ENCODE measurements around the gene TPRX1. TPM values are rescaled to one million over a fixed set of nuclear protein-coding genes. Genes with fewer than 3 reads are reported as not detected.

TPRX1 gene
- total and polyA plus RNA-seq, 2 of the 4 experiments (the other 2 are of a cell fraction), result not detected

GRCh38 chr19:47757617-47758442 lies 46.5 kb downstream of the TPRX1 start:
- Histone ChIP-seq H4K5ac (ENCODE audit: low read depth, low read length) (no peak overlapping the region), H3K23ac (ENCODE audit: low read depth, low read length) (no peak overlapping the region), H2AFZ (replicated peaks; ENCODE audit: low read length, poor library complexity) (no peak overlapping the region), H3K4me1 (ENCODE audit: control insufficient read depth, insufficient read depth, low read length) (no peaks in the 10 kb centered on the region), H2AK9ac (replicated peaks; ENCODE audit: low read depth, low read length, poor library complexity) (no peak overlapping the region), H3K4me3 (ENCODE audit: insufficient read depth, low read depth, low read length) (no peak overlapping the region), H2AK5ac (ENCODE audit: low read depth, low read length) (no peak overlapping the region), H2BK5ac (ENCODE audit: low read depth, low read length, poor library complexity, severe bottlenecking) (no peak overlapping the region), H3K27ac (ENCODE audit: insufficient read depth, low read length) (no peak overlapping the region), H3K9me1 (ENCODE audit: insufficient read depth, low read length) (no peaks in the 10 kb centered on the region), H3K9ac (ENCODE audit: low read depth, low read length) (no peak overlapping the region), H3K36me3 (ENCODE audit: control insufficient read depth, insufficient read depth, low read length) (peaks cover 58% of the 10 kb centered on the region), H4K20me1 (ENCODE audit: insufficient read depth, low read length) (no peaks in the 10 kb centered on the region), H3K9me3 (ENCODE audit: control insufficient read depth, insufficient read depth, low read length) (no peaks in the 10 kb centered on the region), H2BK120ac (ENCODE audit: low read depth, low read length) (no peak overlapping the region), H3K4me2 (ENCODE audit: low read depth, low read length) (no peak overlapping the region), H3K56ac (ENCODE audit: extremely low read depth, insufficient read depth, low read length) (no peak overlapping the region), H3K79me1 (ENCODE audit: low read depth in 1 of 2, low read length in 2 of 2) (no peaks in the 10 kb centered on the region; a peak in 1 of 4 replicates), H4K8ac (ENCODE audit: low read depth in 2 of 2, low read length in 2 of 2) (no peak overlapping the region), H3K14ac (replicated peaks; ENCODE audit: low read depth, low read length) (no peak overlapping the region), H2BK20ac (ENCODE audit: low read depth, low read length) (no peak overlapping the region), H3K18ac (ENCODE audit: low read depth, low read length) (no peak overlapping the region), H3K4ac (ENCODE audit: low read depth, low read length) (no peak overlapping the region), H2BK15ac (ENCODE audit: low read depth, low read length) (no peak overlapping the region), H3K27me3 (ENCODE audit: control insufficient read depth, insufficient read depth, low read length) (no peaks in the 10 kb centered on the region), H4K91ac (ENCODE audit: insufficient read depth, low read depth, low read length) (no peak overlapping the region)
- no TSS peak for BruUV-seq (replicated peaks)
- in situ Hi-C loops (cut with MboI; ENCODE audit: low sequenced_read_pairs), result no loop called here
- ChIA-PET POLR2A (ENCODE audit: unreplicated experiment) (no interaction called here), CTCF (no interaction called here)
- WGBS, 2 experiments (ENCODE audit: extremely low coverage in 2 of 2, insufficient read length in 1 of 2), result 80% methylated on average over 4 of the region's 14 CpGs; no CpG with 5 or more reads in 1 of the 2 experiments
- TF ChIP-seq MAFK (IDR thresholded peaks at IDR 0.05; ENCODE audit: low read depth, low read length) (no peak), SMC3 (IDR thresholded peaks at IDR 0.05; ENCODE audit: low read depth, low read length) (no peak), CHD1 (IDR thresholded peaks at IDR 0.05; ENCODE audit: low read depth, low read length) (no peak), NFE2L2 (IDR thresholded peaks at IDR 0.05; ENCODE audit: low read depth, low read length) (no peak), RAD21 (IDR thresholded peaks at IDR 0.05; ENCODE audit: low read length) (no peak), BHLHE40 (IDR thresholded peaks at IDR 0.05; ENCODE audit: low read depth, low read length) (no peak), MAZ (IDR thresholded peaks at IDR 0.05; ENCODE audit: borderline replicate concordance, low read depth, low read length) (no peak), POLR2A (IDR thresholded peaks at IDR 0.05; ENCODE audit: low read depth, low read length) (no peak), CEBPB (IDR thresholded peaks at IDR 0.05; ENCODE audit: low read depth, low read length) (no peak), RFX5 (IDR thresholded peaks at IDR 0.05; ENCODE audit: low read depth, low read length) (no peak)
- TF ChIP-seq, protein P1, sequence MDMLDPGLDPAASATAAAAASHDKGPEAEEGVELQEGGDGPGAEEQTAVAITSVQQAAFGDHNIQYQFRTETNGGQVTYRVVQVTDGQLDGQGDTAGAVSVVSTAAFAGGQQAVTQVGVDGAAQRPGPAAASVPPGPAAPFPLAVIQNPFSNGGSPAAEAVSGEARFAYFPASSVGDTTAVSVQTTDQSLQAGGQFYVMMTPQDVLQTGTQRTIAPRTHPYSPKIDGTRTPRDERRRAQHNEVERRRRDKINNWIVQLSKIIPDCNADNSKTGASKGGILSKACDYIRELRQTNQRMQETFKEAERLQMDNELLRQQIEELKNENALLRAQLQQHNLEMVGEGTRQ (IDR thresholded peaks at IDR 0.05; ENCODE audit: low read depth, low read length), result no peak
- TF ChIP-seq, protein P2, sequence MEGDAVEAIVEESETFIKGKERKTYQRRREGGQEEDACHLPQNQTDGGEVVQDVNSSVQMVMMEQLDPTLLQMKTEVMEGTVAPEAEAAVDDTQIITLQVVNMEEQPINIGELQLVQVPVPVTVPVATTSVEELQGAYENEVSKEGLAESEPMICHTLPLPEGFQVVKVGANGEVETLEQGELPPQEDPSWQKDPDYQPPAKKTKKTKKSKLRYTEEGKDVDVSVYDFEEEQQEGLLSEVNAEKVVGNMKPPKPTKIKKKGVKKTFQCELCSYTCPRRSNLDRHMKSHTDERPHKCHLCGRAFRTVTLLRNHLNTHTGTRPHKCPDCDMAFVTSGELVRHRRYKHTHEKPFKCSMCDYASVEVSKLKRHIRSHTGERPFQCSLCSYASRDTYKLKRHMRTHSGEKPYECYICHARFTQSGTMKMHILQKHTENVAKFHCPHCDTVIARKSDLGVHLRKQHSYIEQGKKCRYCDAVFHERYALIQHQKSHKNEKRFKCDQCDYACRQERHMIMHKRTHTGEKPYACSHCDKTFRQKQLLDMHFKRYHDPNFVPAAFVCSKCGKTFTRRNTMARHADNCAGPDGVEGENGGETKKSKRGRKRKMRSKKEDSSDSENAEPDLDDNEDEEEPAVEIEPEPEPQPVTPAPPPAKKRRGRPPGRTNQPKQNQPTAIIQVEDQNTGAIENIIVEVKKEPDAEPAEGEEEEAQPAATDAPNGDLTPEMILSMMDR (conservative IDR thresholded peaks at IDR 0.05; ENCODE audit: low read depth, low read length), result no peak
- dilution Hi-C loops (cut with HindIII; ENCODE audit: low sequenced_read_pairs, unreplicated experiment), result no loop called here
- DNase-seq (no peak), ATAC-seq (ENCODE audit: low read depth) (no peak)
- intact Hi-C loops (cut with micrococcal nuclease), result no loop called here

Measured in IMR-90 (cell line).